Measurements from ENCODE around the gene SH3GL1. TPM values are rescaled to one million over a fixed set of nuclear protein-coding genes. Genes with fewer than 3 reads are reported as not detected.

SH3GL1 gene
- polyA plus RNA-seq, 1 experiment: 89.4 TPM

DNA sequence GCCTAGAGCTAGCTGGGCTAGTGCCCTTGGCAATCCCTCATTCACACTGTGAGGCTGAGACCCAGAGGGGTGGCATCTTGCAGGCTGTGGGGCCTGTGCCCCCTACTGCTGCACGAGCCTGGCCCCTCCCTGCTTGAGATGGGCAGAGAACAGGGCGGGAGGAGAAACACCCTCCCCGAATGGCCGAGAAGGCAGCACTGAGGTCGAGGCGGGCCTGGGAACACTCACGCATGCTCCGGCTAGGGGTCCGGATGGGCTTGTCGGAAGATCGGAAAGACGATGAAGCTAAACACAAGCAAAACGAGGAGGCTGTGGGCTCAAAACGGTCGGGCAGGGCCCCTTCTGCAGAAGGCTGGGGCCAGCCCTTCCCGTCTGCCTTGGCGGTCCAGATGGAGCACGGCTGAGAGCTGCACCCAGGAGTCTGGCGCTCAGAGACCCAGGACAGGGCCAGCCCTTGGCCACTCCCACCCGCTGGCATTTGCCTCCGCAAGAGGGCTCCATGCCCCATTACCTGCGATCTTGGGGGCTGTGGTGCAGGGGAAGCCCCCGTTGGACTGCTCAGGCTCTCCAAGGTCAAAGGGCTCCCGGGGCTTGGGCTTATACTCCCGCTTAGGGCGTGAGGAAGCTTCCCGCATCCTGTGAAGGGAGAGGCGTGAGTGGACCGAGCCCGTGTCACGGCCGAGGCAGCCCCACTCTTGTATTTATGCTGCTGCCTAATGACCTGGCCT, 38.1 kb downstream of the SH3GL1 start:
- Histone ChIP-seq H3K4me3 (ENCODE audit: low read depth, low read length) (no peak overlapping the region), H3K27me3 (ENCODE audit: control insufficient read depth, insufficient read depth, low read length) (no peaks in the 10 kb centered on the region), H3K36me3 (ENCODE audit: control insufficient read depth, insufficient read depth, low read length) (peaks cover 70% of the 10 kb centered on the region)
- CTCF ChIA-PET: interaction anchor here (0.5 to 5.7 kb wide), 2 partner anchors 9 to 10 kb away, joined by 3 to 49 read pairs; no protein-coding TSS in a partner anchor
- POLR2A ChIA-PET: no interaction called here
- TF ChIP-seq, protein P1, sequence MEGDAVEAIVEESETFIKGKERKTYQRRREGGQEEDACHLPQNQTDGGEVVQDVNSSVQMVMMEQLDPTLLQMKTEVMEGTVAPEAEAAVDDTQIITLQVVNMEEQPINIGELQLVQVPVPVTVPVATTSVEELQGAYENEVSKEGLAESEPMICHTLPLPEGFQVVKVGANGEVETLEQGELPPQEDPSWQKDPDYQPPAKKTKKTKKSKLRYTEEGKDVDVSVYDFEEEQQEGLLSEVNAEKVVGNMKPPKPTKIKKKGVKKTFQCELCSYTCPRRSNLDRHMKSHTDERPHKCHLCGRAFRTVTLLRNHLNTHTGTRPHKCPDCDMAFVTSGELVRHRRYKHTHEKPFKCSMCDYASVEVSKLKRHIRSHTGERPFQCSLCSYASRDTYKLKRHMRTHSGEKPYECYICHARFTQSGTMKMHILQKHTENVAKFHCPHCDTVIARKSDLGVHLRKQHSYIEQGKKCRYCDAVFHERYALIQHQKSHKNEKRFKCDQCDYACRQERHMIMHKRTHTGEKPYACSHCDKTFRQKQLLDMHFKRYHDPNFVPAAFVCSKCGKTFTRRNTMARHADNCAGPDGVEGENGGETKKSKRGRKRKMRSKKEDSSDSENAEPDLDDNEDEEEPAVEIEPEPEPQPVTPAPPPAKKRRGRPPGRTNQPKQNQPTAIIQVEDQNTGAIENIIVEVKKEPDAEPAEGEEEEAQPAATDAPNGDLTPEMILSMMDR (IDR thresholded peaks at IDR 0.05; ENCODE audit: insufficient read depth, low read depth, low read length): no peak
- DNase-seq (ENCODE audit: low read depth): no peak

DNA sequence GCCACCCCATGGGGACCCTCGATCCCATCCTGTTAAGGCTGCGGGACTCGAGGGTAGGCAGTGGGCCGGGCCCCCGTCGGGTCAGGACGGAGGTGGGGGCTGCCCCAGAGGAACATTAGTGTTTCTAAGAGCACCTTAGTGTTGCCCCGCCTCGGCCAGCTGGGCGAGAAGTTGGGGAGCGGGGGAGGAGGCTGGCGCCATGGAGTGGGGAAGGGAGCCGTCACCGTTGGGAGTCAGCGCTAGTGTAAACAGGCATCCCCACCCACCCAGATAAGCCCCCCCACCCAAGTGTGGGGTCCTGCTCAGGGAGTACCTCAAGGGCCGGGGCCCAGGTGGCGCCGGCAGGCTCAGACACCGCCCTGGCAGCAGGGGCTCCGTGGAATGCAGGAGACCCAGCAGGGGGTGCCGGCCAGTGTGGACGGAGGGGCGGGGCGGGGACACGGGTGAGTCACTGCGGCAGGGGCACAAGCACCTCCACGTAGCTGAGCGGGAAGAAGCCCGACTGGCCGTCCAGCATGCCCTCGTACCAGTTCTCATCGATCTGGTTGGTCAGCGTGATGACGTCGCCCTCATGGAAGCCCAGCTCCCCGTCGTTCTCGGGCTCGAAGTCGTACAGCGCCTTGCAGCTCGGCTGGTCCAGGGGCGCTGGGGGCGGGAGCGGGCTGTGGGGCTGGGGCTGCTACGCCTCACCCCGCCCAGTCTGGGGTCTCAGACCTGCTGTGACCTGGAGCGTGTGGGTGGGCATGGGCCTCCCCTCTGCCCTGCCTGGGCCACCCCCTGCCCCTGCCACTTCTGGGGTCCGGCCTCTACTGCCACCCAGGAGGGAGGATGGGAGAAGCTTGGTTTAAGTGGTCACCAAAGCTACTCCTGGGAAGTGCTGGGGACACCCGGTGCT, 38.9 kb downstream of the SH3GL1 start:
- CTCF ChIA-PET: interaction anchor here (5.7 kb wide), 1 partner anchor 8 kb away, joined by 49 read pairs; no protein-coding TSS in a partner anchor
- TF ChIP-seq, protein P1 (IDR thresholded peaks at IDR 0.05; ENCODE audit: insufficient read depth, low read depth, low read length): no peak
- POLR2A ChIA-PET: no interaction called here
- Histone ChIP-seq H3K27me3 (ENCODE audit: control insufficient read depth, insufficient read depth, low read length) (no peaks in the 10 kb centered on the region), H3K4me3 (ENCODE audit: low read depth, low read length) (no peak overlapping the region), H3K36me3 (ENCODE audit: control insufficient read depth, insufficient read depth, low read length) (peaks cover 67% of the 10 kb centered on the region)
- no peak for DNase-seq (ENCODE audit: low read depth)

DNA sequence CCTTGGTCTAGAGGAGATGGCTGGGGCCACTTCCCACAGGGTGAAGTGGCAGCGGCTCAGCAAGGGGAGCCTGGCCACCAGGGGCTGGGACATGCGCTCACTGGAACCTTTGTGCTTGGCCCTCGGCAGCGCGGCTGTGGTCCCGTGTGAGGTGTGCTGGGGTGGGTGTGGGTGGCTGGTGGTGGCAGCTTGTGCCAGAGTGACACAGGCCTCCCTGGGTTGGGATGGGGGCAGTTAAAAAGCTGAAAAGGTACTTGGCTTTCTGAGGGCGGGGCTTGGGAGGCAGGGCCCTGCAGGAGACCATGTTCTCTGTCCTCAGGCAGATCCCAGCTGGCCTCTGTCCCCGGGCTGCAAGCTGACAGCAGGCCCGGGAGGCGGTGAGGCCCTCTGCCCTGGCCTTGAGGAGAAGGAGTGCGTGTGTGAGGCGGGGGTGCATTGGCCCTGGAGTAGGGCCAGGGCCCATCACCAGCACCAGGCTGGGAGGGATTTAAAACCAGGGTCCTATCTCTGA, 39.7 kb downstream of the SH3GL1 start:
- Histone ChIP-seq H3K36me3 (ENCODE audit: control insufficient read depth, insufficient read depth, low read length) (peaks cover 61% of the 10 kb centered on the region), H3K4me3 (ENCODE audit: low read depth, low read length) (no peak overlapping the region), H3K27me3 (ENCODE audit: control insufficient read depth, insufficient read depth, low read length) (no peaks in the 10 kb centered on the region)
- CTCF ChIA-PET: interaction anchor here (0.7 kb wide), 1 partner anchor 9 kb away, joined by 5 read pairs; no protein-coding TSS in a partner anchor
- POLR2A ChIA-PET: no interaction called here
- DNase-seq (ENCODE audit: low read depth): no peak
- TF ChIP-seq, protein P1 (IDR thresholded peaks at IDR 0.05; ENCODE audit: insufficient read depth, low read depth, low read length): no peak

DNA sequence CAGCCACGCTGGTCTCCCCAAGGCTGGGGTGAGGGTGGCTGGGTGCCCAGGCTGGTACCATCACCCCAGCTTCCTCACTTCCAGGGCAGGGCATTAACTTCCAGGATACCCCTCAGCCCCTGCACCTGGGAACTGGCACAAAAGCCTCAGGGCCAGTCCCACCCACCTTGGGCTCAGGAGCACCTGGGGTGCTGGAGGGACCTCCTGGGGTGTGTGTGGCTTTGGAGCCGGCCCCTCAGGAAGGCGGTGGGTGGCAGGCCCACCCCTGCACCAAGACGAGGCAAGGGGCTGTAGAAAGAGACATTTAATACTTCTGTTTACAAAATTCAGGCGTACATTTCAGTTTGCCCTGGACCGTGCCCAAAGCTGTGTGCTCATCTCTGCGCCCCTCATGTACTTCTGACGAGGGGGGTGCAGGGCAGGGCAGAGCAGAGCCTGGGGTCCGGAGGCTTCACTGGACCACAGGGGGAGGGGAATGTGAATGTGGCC, 40.2 kb downstream of the SH3GL1 start:
- ChIA-PET CTCF (interaction anchor here (0.7 to 2.1 kb wide), 2 partner anchors 8 to 40 kb away, joined by 5 to 10 read pairs; partner anchors contain the start of gene SH3GL1), POLR2A (no interaction called here)
- Histone ChIP-seq H3K4me3 (ENCODE audit: low read depth, low read length) (no peak overlapping the region), H3K36me3 (ENCODE audit: control insufficient read depth, insufficient read depth, low read length) (peaks cover 56% of the 10 kb centered on the region), H3K27me3 (ENCODE audit: control insufficient read depth, insufficient read depth, low read length) (no peaks in the 10 kb centered on the region)
- TF ChIP-seq, protein P1 (IDR thresholded peaks at IDR 0.05; ENCODE audit: insufficient read depth, low read depth, low read length): no peak
- DNase-seq (ENCODE audit: low read depth): no peak

DNA sequence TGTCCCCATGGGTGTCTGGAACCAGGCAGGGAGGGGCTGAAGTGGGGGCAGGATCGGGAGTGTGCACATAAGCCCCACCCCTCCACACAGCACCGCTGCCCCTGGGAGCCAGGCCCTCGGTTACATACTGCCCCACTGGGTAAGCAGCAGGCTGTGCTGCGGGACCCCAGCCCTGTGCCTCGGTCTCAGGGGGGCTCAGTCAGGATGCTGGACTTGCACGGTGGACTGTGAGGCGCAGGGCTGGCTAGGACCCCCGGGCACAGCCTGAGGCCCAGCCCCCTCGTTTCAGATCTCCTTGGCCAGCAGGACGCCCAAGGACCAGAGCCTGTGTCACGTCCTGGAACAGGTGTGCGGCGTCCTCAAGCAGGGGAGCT, 40.7 kb downstream of the SH3GL1 start:
- POLR2A ChIA-PET: no interaction called here
- no peak for DNase-seq (ENCODE audit: low read depth)
- TF ChIP-seq, protein P1 (IDR thresholded peaks at IDR 0.05; ENCODE audit: insufficient read depth, low read depth, low read length): no peak
- CTCF ChIA-PET: interaction anchor here (2.1 kb wide), 1 partner anchor 41 kb away, joined by 10 read pairs; the partner anchor contains the start of gene SH3GL1
- no peak overlapping the region for H3K4me3 ChIP-seq (ENCODE audit: low read depth, low read length)
- H3K27me3 ChIP-seq (ENCODE audit: control insufficient read depth, insufficient read depth, low read length): no peaks in the 10 kb centered on the region
- peaks cover 54% of the 10 kb centered on the region for H3K36me3 ChIP-seq (ENCODE audit: control insufficient read depth, insufficient read depth, low read length)

Data from BJ (cell line).